ENCODE data around the gene ZNF280D. TPM values are rescaled to one million over a fixed set of nuclear protein-coding genes. Genes with fewer than 3 reads are reported as not detected.

Gene ZNF280D
- total and polyA plus RNA-seq, 2 of the 8 experiments (the other 6 are each of a cell fraction or from before 2014, with no cell fraction given), result 7.4 to 27.5 TPM

DNA sequence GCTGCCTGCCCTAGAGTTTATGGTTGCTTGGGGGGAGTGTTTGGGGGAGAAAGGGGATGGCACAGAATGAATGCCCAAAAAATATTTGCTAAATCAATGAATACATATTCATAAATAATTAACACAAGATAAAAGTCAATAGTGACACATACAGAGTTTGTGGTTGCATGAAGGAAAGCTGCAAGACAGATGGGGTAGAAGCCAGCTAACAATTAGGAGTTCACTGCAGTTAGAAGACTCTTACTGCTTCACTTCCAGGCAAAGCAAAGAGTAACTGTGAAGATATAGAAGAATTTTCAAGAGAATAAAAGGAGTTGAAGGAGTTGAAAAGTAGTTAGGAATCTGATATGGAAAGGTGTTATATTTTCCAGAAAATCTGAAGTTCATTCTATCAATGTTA, 72.4 kb downstream of the ZNF280D start (continued):
- TF ChIP-seq JUND (IDR thresholded peaks at IDR 0.05; ENCODE audit: low read length), result no peak

Data from H1 (cell line).